ENCODE data around the gene SLFNL1.

SLFNL1 gene

GRCh38 chr1:41037116-41037903 lies 15.8 kb upstream of the SLFNL1 start:
- DNase-seq: no peak
- H3K27me3 ChIP-seq (replicated peaks; ENCODE audit: insufficient read depth, low read length): no peaks in the 10 kb centered on the region
- no peaks in the 10 kb centered on the region for H3K9me2 ChIP-seq (replicated peaks; ENCODE audit: insufficient read depth, low read length)
- TF ChIP-seq CTCF (IDR thresholded peaks at IDR 0.05; ENCODE audit: low read length) (no peak), EZH2phosphoT487 (IDR thresholded peaks at IDR 0.05; ENCODE audit: low read length) (no peak), EZH2 (optimal IDR thresholded peaks at IDR 0.05; ENCODE audit: low read depth, low read length) (no peak)
- no peak overlapping the region for H2AFZ ChIP-seq (ENCODE audit: low read length)
- no peaks in the 10 kb centered on the region for H3K79me2 ChIP-seq (ENCODE audit: low read length)
- no peaks in the 10 kb centered on the region for H3K4me1 ChIP-seq (ENCODE audit: low read length)
- no peak overlapping the region for H3K4me3 ChIP-seq (ENCODE audit: low read length)
- no peak overlapping the region for H3K4me2 ChIP-seq (ENCODE audit: low read depth, low read length)
- no peaks in the 10 kb centered on the region for H3F3A ChIP-seq (ENCODE audit: insufficient read depth, low read length)
- no peaks in the 10 kb centered on the region; the same call in none of the 2 replicates for H3K36me3 ChIP-seq (replicated peaks; ENCODE audit: insufficient read depth, low read length)
- no peak overlapping the region for H3K9ac ChIP-seq (ENCODE audit: low read length)
- H3K27ac ChIP-seq (ENCODE audit: low read length): no peak overlapping the region
- H3K9me3 ChIP-seq (replicated peaks; ENCODE audit: insufficient read depth, low read length): no peaks in the 10 kb centered on the region
- no peaks in the 10 kb centered on the region for H4K20me1 ChIP-seq (ENCODE audit: insufficient read depth, low read length)

GRCh38 chr1:41033272-41033671 lies 11.7 kb upstream of the SLFNL1 start:
- no peaks in the 10 kb centered on the region; the same call in none of the 2 replicates for H3K36me3 ChIP-seq (replicated peaks; ENCODE audit: insufficient read depth, low read length)
- H3K4me3 ChIP-seq (ENCODE audit: low read length): no peak overlapping the region
- H3F3A ChIP-seq (ENCODE audit: insufficient read depth, low read length): no peaks in the 10 kb centered on the region
- no peaks in the 10 kb centered on the region for H3K27me3 ChIP-seq (replicated peaks; ENCODE audit: insufficient read depth, low read length)
- no peak overlapping the region for H3K27ac ChIP-seq (ENCODE audit: low read length)
- no peaks in the 10 kb centered on the region for H4K20me1 ChIP-seq (ENCODE audit: insufficient read depth, low read length)
- H2AFZ ChIP-seq (ENCODE audit: low read length): no peak overlapping the region
- no peak overlapping the region for H3K4me2 ChIP-seq (ENCODE audit: low read depth, low read length)
- no peak overlapping the region for H3K9ac ChIP-seq (ENCODE audit: low read length)
- H3K9me3 ChIP-seq (replicated peaks; ENCODE audit: insufficient read depth, low read length): no peaks in the 10 kb centered on the region
- no peak for TF ChIP-seq CTCF (IDR thresholded peaks at IDR 0.05; ENCODE audit: low read length)
- no peak for TF ChIP-seq EZH2 (optimal IDR thresholded peaks at IDR 0.05; ENCODE audit: low read depth, low read length)
- no peak for TF ChIP-seq EZH2phosphoT487 (IDR thresholded peaks at IDR 0.05; ENCODE audit: low read length)
- no peaks in the 10 kb centered on the region for H3K9me2 ChIP-seq (replicated peaks; ENCODE audit: insufficient read depth, low read length)
- H3K79me2 ChIP-seq (ENCODE audit: low read length): no peaks in the 10 kb centered on the region
- DNase-seq: no peak
- no peaks in the 10 kb centered on the region for H3K4me1 ChIP-seq (ENCODE audit: low read length)

GRCh38 chr1:41032147-41032546 lies 10.6 kb upstream of the SLFNL1 start:
- Histone ChIP-seq H3F3A (ENCODE audit: insufficient read depth, low read length) (no peaks in the 10 kb centered on the region), H3K27me3 (replicated peaks; ENCODE audit: insufficient read depth, low read length) (no peaks in the 10 kb centered on the region), H4K20me1 (ENCODE audit: insufficient read depth, low read length) (no peaks in the 10 kb centered on the region), H3K9me2 (replicated peaks; ENCODE audit: insufficient read depth, low read length) (no peaks in the 10 kb centered on the region), H3K4me3 (ENCODE audit: low read length) (no peak overlapping the region), H3K36me3 (replicated peaks; ENCODE audit: insufficient read depth, low read length) (no peaks in the 10 kb centered on the region; the same call in 1 of the 2 replicates), H3K9me3 (replicated peaks; ENCODE audit: insufficient read depth, low read length) (no peaks in the 10 kb centered on the region), H2AFZ (ENCODE audit: low read length) (no peak overlapping the region), H3K4me1 (ENCODE audit: low read length) (no peaks in the 10 kb centered on the region), H3K4me2 (ENCODE audit: low read depth, low read length) (no peak overlapping the region), H3K27ac (ENCODE audit: low read length) (no peak overlapping the region), H3K79me2 (ENCODE audit: low read length) (no peaks in the 10 kb centered on the region), H3K9ac (ENCODE audit: low read length) (no peak overlapping the region)
- TF ChIP-seq CTCF (IDR thresholded peaks at IDR 0.05; ENCODE audit: low read length) (no peak), EZH2phosphoT487 (IDR thresholded peaks at IDR 0.05; ENCODE audit: low read length) (no peak), EZH2 (optimal IDR thresholded peaks at IDR 0.05; ENCODE audit: low read depth, low read length) (no peak)
- DNase-seq: no peak
